H1 (cell line): ENCODE data around the gene NDUFB6. TPM values are rescaled to one million over a fixed set of nuclear protein-coding genes. Genes with fewer than 3 reads are reported as not detected.
A peak's percentile ranks its signal among the peaks of the same experiment; 100 is the strongest.

ENCODE experiments used
- CBX5 ChIP-seq: fragments of 300-800, 300-1000 bp; sonication (generic); IDR thresholded peaks from 2 replicates; pipeline ENCODE4 v1.7.1; 2016; ENCODE audit warnings: antibody characterized with exemption, low read length, low read depth
- CTCF ChIP-seq, 3 experiments: IDR thresholded peaks; 1 replicate in 2 of 3; 2 replicates in 1 of 3; pipeline versions ENCODE4 v1.5.1 to v1.6.1; 2011; ENCODE audit warnings: low read length in 3 of 3, mild to moderate bottlenecking in 3 of 3, inconsistent platforms in 2 of 3, low read depth in 1 of 3, moderate library complexity in 1 of 3; ENCODE audit not compliant: insufficient read depth in 1 of 3; ENCODE audit errors: control extremely low read depth in 1 of 3
- EGR1 ChIP-seq: IDR thresholded peaks from 2 replicates; pipeline ENCODE4 v1.6.1; 2011; ENCODE audit warnings: low read depth, low read length, borderline replicate concordance
- GABPA ChIP-seq: IDR thresholded peaks from 2 replicates; pipeline ENCODE4 v1.6.1; 2011; ENCODE audit warnings: mild to moderate bottlenecking, low read length, moderate library complexity, borderline replicate concordance; ENCODE audit not compliant: insufficient read depth
- KDM4A ChIP-seq: IDR thresholded peaks from one replicate; pipeline ENCODE4 v1.7.1; 2012; ENCODE audit warnings: low read depth, mild to moderate bottlenecking, moderate library complexity, low read length, inconsistent platforms; ENCODE audit not compliant: severe bottlenecking
- RAD21 ChIP-seq, 2 experiments: IDR thresholded peaks in 1 of 2; conservative IDR thresholded peaks in 1 of 2; 2 replicates each; pipeline ENCODE4 v1.6.1; 2011; ENCODE audit warnings: low read depth in 2 of 2, low read length in 2 of 2, improper control_type of control experiment in 1 of 2, inconsistent platforms in 1 of 2, mild to moderate bottlenecking in 1 of 2, moderate library complexity in 1 of 2
- RNF2 ChIP-seq: fragments of 200-900, 300-1000 bp; sonication (generic); IDR thresholded peaks from 2 replicates; pipeline ENCODE4 v1.7.1; 2016; ENCODE audit warnings: borderline replicate concordance, low read depth, mild to moderate bottlenecking, antibody characterized with exemption, low read length; ENCODE audit not compliant: poor library complexity, severe bottlenecking; ENCODE audit errors: missing control alignments
- RXRA ChIP-seq: IDR thresholded peaks from 2 replicates; pipeline ENCODE4 v1.6.1; 2011; ENCODE audit warnings: low read depth, mild to moderate bottlenecking, low read length, moderate library complexity; ENCODE audit not compliant: insufficient read depth
- SAP30 ChIP-seq: fragments of 300-600 bp; sonication (generic); IDR thresholded peaks from 2 replicates; pipeline ENCODE4 v1.7.1; 2012; ENCODE audit warnings: low read length, moderate library complexity, mild to moderate bottlenecking, inconsistent platforms; ENCODE audit not compliant: insufficient read depth, insufficient replicate concordance
- USF2 ChIP-seq: IDR thresholded peaks from 2 replicates; pipeline ENCODE4 v1.6.1; 2011; ENCODE audit warnings: low read length, improper control_type of control experiment
- YY1 ChIP-seq: IDR thresholded peaks from 2 replicates; pipeline ENCODE4 v1.6.1; 2011; ENCODE audit warnings: low read depth, mild to moderate bottlenecking, low read length
- polyA plus RNA-seq, 7 experiments: library from polyadenylated mRNA; depleted of rRNA in 3 of 7; stranded (reverse) in 5 of 7; unstranded in 2 of 7; fragments of >200 nt in 5 of 7; fragments of 200-250 nt in 2 of 7; gene quantifications; 1 replicate in 5 of 7; 2 replicates in 1 of 7; 4 replicates in 1 of 7; pipeline versions ENCODE4 v1.2.1 to v1.2.3, GENCODE V29; 2011 to 2013; ENCODE audit warnings: missing spikeins in 2 of 7, mixed read lengths in 2 of 7
- total RNA-seq: library from RNA; stranded (reverse); fragmentation: NEBNext Ultra II Directional; extraction: Animal tissue kit (Norgen Biotek cat#: 25700); gene quantifications from 2 replicates; pipeline ENCODE4 v1.2.1, GENCODE V29; 2021

Gene NDUFB6
- total and polyA plus RNA-seq, 2 of the 8 experiments (the other 6 are each of a cell fraction or from before 2014, with no cell fraction given) = 55.8 to 61.4 TPM

- TF ChIP-seq USF2 (peak; percentile 71; the same call in 1 of the 2 replicates), RNF2 (no peak), RXRA (no peak), RAD21 (IDR thresholded peaks at IDR 0.05 in 1 of 2, conservative IDR thresholded peaks at IDR 0.05 in 1 of 2; ENCODE audit: low read depth in 2 of 2, low read length in 2 of 2) (peak; percentile 68 to 77), YY1 (no peak), KDM4A (no peak), SAP30 (peak; percentile 81), GABPA (no peak), CTCF (IDR thresholded peaks at IDR 0.05; ENCODE audit: control extremely low read depth in 1 of 3, insufficient read depth in 1 of 3, low read depth in 1 of 3, low read length in 3 of 3) (peak; percentile 51 to 77 (median 71)), EGR1 (no peak), CBX5 (no peak)
- TF ChIP-seq, all 59 proteins: peak for 7
These were observed 725 bp downstream of the NDUFB6 start (continued) for GRCh38 chr9:32571969-32572899.
